NT2/D1 (cell line): ENCODE measurements around the gene LRP11.

Source experiments
- DNase-seq: peaks from one replicate; pipeline ENCODE4 v3.0.0-alpha.2; 2011; ENCODE audit warnings: low read depth, low spot score
- H3K27me3 ChIP-seq: 2 replicates; pipeline ENCODE4 v1.6.0; 2011; ENCODE audit warnings: mild to moderate bottlenecking; ENCODE audit not compliant: insufficient read length, insufficient read depth
- H3K36me3 ChIP-seq: 2 replicates; pipeline ENCODE4 v1.6.1; 2011; ENCODE audit warnings: mild to moderate bottlenecking, low read length, mixed read lengths; ENCODE audit not compliant: insufficient read depth, insufficient read length
- H3K4me1 ChIP-seq: 2 replicates; pipeline ENCODE4 v1.5.1; 2011; ENCODE audit not compliant: insufficient read depth, insufficient read length
- H3K4me3 ChIP-seq: 2 replicates; pipeline ENCODE4 v1.5.1; 2011; ENCODE audit warnings: low read depth; ENCODE audit not compliant: insufficient read length
- H3K9ac ChIP-seq: 2 replicates; pipeline ENCODE4 v1.6.0; 2011; ENCODE audit warnings: low read depth; ENCODE audit not compliant: insufficient read length
- H3K9me3 ChIP-seq: 2 replicates; pipeline ENCODE4 v1.5.1; 2011; ENCODE audit warnings: mild to moderate bottlenecking, low read length; ENCODE audit not compliant: insufficient read depth
- SUZ12 ChIP-seq: IDR thresholded peaks from 2 replicates; pipeline ENCODE4 v1.6.1; 2011; ENCODE audit not compliant: insufficient read length, insufficient read depth; ENCODE audit errors: extremely low read depth
- YY1 ChIP-seq: IDR thresholded peaks from 2 replicates; pipeline ENCODE4 v1.6.1; 2011; ENCODE audit not compliant: insufficient read length, insufficient read depth
- ZNF274 ChIP-seq: IDR thresholded peaks from 2 replicates; pipeline ENCODE4 v1.6.1; 2011; ENCODE audit warnings: mild to moderate bottlenecking, low read depth, low read length

LRP11 gene

DNA sequence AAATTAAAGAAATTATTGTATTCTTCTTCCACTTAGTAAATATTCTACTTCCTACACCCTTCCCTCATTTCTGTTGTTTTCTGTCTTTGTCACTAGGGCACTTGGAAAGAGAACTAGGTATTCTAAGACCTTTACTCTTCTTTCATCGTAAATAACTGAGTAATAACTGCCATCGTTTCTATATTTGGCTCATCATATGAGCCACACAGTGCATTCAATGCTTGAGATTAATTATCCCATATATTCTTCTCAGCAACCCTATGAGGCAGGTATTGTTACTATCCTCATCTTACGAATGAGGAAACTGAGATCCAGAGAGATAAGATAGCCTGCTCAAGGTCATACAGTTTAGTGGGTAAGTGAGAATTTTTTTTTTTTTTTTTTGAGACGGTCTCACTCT lies 38.9 kb downstream of the LRP11 start:
- Histone ChIP-seq H3K9ac (no peak overlapping the region), H3K27me3 (no peaks in the 10 kb centered on the region), H3K36me3 (no peaks in the 10 kb centered on the region), H3K9me3 (no peaks in the 10 kb centered on the region), H3K4me3 (no peak overlapping the region), H3K4me1 (no peaks in the 10 kb centered on the region)
- DNase-seq, result no peak
- no peak for TF ChIP-seq SUZ12
- no peak for TF ChIP-seq YY1
- no peak for TF ChIP-seq ZNF274

DNA sequence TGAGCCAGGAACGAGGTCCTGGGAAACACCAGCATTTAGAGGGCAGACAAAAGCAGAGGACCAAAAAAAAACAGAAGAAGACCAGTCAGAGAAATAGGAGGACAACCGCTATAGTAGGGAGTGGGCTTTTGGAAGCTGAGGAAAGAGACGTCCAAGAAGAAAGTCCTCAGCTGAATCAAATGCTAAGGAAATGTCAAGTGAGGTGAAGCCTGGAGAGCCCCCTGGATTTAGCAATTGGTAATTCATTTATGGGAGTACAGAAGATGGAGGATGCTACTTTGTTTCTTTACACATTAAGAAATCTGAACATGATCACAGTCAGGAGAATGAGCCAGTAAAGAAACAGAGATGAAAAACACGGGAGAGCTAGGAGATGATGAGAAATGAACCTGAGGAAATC lies 41.1 kb downstream of the LRP11 start:
- no peaks in the 10 kb centered on the region for H3K4me1 ChIP-seq
- TF ChIP-seq YY1, result no peak
- no peak for TF ChIP-seq SUZ12
- TF ChIP-seq ZNF274, result no peak
- DNase-seq, result no peak
- no peaks in the 10 kb centered on the region for H3K27me3 ChIP-seq
- H3K9ac ChIP-seq, result no peak overlapping the region
- no peaks in the 10 kb centered on the region for H3K36me3 ChIP-seq
- H3K4me3 ChIP-seq, result no peak overlapping the region
- no peaks in the 10 kb centered on the region for H3K9me3 ChIP-seq

DNA sequence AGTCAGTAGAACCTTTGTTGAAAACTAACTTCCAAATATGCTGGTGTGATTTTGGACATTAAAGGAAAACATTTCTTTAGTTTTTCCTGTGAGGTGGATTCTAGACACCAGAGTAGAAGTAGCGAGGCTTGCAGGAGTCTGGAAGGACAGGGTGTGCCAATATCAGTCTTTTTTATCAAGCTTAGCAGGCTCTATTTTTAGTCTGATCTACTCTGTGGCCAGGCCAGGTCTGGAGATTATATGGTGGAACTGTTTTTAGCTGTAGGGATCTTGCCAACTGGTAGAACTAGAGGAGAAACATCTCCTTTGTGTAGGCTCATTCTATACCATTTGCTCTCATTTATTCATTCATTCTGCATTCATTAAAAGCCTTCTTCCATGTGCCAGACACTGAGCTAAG lies 42.7 kb downstream of the LRP11 start:
- Histone ChIP-seq H3K27me3 (no peaks in the 10 kb centered on the region), H3K9me3 (no peaks in the 10 kb centered on the region), H3K36me3 (no peaks in the 10 kb centered on the region), H3K9ac (no peak overlapping the region), H3K4me3 (no peak overlapping the region), H3K4me1 (no peaks in the 10 kb centered on the region)
- TF ChIP-seq ZNF274 (no peak), YY1 (no peak), SUZ12 (no peak)
- DNase-seq, result no peak

DNA sequence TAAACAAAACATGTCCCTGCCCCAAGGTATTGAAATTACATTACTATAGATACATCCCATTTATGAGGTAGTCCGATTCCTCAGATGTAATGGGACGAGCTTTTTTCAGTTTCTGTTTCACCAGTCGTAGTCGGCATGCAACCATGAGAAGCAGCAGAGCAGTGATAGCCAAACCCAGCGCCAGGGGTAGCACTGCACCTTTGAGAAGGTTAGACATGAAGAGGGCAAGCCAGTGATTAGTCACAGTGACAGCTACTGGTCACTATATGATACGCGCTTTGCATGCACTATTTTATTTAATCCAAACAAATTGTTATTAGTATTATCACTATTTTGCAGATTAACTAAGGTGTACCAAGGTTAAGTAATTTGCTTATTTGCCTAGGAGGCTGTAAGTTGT lies 43.7 kb downstream of the LRP11 start:
- Histone ChIP-seq H3K9ac (no peak overlapping the region), H3K27me3 (no peaks in the 10 kb centered on the region), H3K4me1 (no peaks in the 10 kb centered on the region), H3K36me3 (no peaks in the 10 kb centered on the region), H3K9me3 (no peaks in the 10 kb centered on the region), H3K4me3 (no peak overlapping the region)
- TF ChIP-seq ZNF274 (no peak), YY1 (no peak), SUZ12 (no peak)
- no peak for DNase-seq

DNA sequence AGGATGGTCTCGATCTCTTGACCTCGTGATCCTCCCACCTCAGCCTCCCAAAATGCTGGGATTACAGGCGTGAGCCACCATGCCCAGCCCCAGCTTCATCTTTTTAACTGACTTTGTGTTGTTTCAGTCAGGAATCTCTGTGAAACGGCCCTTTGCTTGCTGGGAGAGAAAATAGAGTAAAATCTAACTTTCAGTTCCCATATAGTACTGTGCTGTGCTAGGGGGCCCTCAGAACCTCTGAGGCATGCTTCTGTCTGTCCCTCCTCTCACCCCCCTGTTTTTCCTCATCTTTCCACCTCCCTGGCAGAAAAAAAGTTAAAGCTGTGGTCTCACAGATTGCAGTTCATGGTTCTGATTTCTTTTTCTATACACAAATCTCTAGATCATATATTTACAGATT lies 48.4 kb downstream of the LRP11 start:
- DNase-seq, result no peak
- Histone ChIP-seq H3K27me3 (no peaks in the 10 kb centered on the region), H3K36me3 (peaks cover 7% of the 10 kb centered on the region), H3K4me3 (no peak overlapping the region), H3K4me1 (no peaks in the 10 kb centered on the region), H3K9ac (no peak overlapping the region), H3K9me3 (no peaks in the 10 kb centered on the region)
- TF ChIP-seq ZNF274 (no peak), YY1 (no peak), SUZ12 (no peak)

DNA sequence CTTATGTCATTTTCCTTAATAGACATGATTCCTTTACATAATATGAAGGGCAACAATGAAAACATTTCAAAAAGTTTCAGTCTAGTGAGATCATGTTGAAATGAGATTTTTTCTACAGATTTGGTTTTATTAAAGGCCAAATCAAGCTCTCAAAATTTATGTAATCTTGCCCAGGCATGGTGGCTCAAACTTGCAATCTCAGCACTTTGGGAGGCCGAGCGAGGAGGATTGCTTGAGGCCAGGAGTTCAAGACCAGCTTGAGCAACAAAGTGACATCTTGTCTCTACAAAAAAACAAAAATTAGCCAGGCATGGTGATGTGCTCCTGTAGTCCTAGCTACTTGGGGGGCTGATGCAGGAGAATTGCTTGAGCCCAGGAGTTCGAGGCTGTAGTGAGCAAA lies 50.8 kb downstream of the LRP11 start:
- no peak for DNase-seq
- Histone ChIP-seq H3K4me3 (no peak overlapping the region), H3K36me3 (peaks cover 12% of the 10 kb centered on the region), H3K27me3 (no peaks in the 10 kb centered on the region), H3K9ac (no peak overlapping the region), H3K4me1 (no peaks in the 10 kb centered on the region), H3K9me3 (no peaks in the 10 kb centered on the region)
- TF ChIP-seq SUZ12, result no peak

DNA sequence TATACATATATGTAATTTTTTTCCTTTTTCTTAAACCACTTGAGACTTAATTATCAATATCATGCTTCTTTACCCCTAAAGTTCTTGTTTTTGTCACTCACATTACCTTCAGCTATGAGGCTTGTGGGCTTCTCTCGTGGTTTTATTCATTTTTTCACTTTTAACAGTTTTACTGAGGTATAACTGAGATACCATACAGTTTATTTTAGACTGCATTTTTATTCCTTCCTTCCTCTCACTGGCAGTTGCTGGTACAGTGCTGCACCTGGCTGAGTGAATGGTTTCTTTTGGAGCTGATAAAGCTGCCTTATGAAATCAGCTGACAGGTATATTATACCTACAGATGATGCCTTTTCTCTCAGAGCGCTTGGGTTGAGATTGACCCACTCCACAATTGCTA lies 54.4 kb downstream of the LRP11 start:
- H3K9ac ChIP-seq, result no peak overlapping the region
- H3K27me3 ChIP-seq, result no peaks in the 10 kb centered on the region
- no peak for TF ChIP-seq YY1
- TF ChIP-seq ZNF274, result no peak
- no peak for TF ChIP-seq SUZ12
- H3K36me3 ChIP-seq, result peaks cover 12% of the 10 kb centered on the region
- H3K9me3 ChIP-seq, result no peaks in the 10 kb centered on the region
- no peak overlapping the region for H3K4me3 ChIP-seq
- no peaks in the 10 kb centered on the region for H3K4me1 ChIP-seq
- DNase-seq, result no peak

DNA sequence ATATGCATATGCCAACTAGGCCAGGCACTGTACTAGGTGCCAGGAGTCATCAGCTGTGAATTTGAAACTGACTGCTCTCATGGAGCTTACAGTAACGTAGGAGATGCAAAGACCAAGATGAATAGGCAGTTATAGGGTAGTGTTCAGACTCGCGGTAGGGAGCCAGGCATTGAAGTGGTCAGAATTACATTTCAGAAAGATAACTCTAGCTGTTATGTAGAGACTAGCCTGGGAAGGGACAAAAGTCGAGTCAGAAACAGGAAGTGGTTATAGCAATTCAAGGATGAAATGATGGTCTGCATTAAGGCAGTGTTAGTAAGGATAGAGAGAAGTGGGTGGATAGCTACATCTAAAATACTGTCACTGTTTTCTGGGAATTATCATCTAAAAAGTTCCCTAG lies 58.0 kb downstream of the LRP11 start:
- Histone ChIP-seq H3K4me1 (no peaks in the 10 kb centered on the region), H3K9ac (no peak overlapping the region), H3K36me3 (peaks cover 20% of the 10 kb centered on the region), H3K4me3 (no peak overlapping the region), H3K27me3 (no peaks in the 10 kb centered on the region), H3K9me3 (no peaks in the 10 kb centered on the region)
- TF ChIP-seq ZNF274, result no peak
- no peak for TF ChIP-seq SUZ12
- no peak for TF ChIP-seq YY1
- DNase-seq, result no peak
